Cardiac fibroblast (primary cell): ENCODE measurements around the gene TNFRSF13B.

ENCODE experiments used
- DNase-seq, 2 donors: peaks; one replicate each; pipeline versions ENCODE4 v3.0.0 to v3.0.0-alpha.2; 2010; ENCODE audit warnings: low read depth in 2 of 2
- H3K4me3 ChIP-seq, 2 donors: replicated peaks in 1 of 2; 1 replicate in 1 of 2; 2 replicates in 1 of 2; pipeline ENCODE4 v1.5.1; 2011; ENCODE audit warnings: low read depth in 2 of 2, low read length in 2 of 2, mild to moderate bottlenecking in 2 of 2, moderate library complexity in 1 of 2
- CTCF ChIP-seq: IDR thresholded peaks from one replicate; pipeline ENCODE4 v1.5.1; 2011; ENCODE audit warnings: low read depth, mild to moderate bottlenecking, low read length, inconsistent platforms

TNFRSF13B gene

GRCh38 chr17:16995930-16996329 lies 24.0 kb upstream of the TNFRSF13B start:
- no peak for DNase-seq
- no peak overlapping the region for H3K4me3 ChIP-seq
- no peak for TF ChIP-seq CTCF

GRCh38 chr17:16994631-16995030 lies 22.7 kb upstream of the TNFRSF13B start:
- peak in 1 of 2 donors; percentile 12 for DNase-seq
- no peak overlapping the region for H3K4me3 ChIP-seq
- no peak for TF ChIP-seq CTCF

- TF ChIP-seq CTCF: peak; percentile 92
- peak; percentile 76 to 77 for DNase-seq
- H3K4me3 ChIP-seq: no peak overlapping the region
Measured at GRCh38 chr17:16991349-16992009, 19.6 kb upstream of the TNFRSF13B start.

GRCh38 chr17:16989953-16990860 lies 18.3 kb upstream of the TNFRSF13B start:
- no peak overlapping the region for H3K4me3 ChIP-seq
- peak in 1 of 2 donors; percentile 16 for DNase-seq
- TF ChIP-seq CTCF: no peak

GRCh38 chr17:16989230-16989952 lies 17.5 kb upstream of the TNFRSF13B start:
- no peak overlapping the region for H3K4me3 ChIP-seq
- no peak for TF ChIP-seq CTCF
- DNase-seq: no peak

- peak in 1 of 2 donors; percentile 43 for DNase-seq
- no peak for TF ChIP-seq CTCF
- no peak overlapping the region for H3K4me3 ChIP-seq
Measured at GRCh38 chr17:16988749-16989229, 16.9 kb upstream of the TNFRSF13B start.
